Measurements from ENCODE around the gene CALCOCO1. TPM values are rescaled to one million over a fixed set of nuclear protein-coding genes. Genes with fewer than 3 reads are reported as not detected.

The CALCOCO1 gene
- total RNA-seq, 4 donors from 2014 or later = 29.5 to 159 (median 52.2) TPM

GRCh38 chr12:53748072-53748840, 21.0 kb upstream of the CALCOCO1 start:
- Histone ChIP-seq H3K36me3 (no peaks in the 10 kb centered on the region), H3K27ac (no peak overlapping the region), H3K9me3 (no peaks in the 10 kb centered on the region), H3K4me3 (no peak overlapping the region), H3K4me1 (peaks cover 13 to 28% (median 16%) of the 10 kb centered on the region in 3 donors), H3K27me3 (peaks cover 0 to 93% (median 7%) of the 10 kb centered on the region in 4 donors)
- WGBS, 2 donors = 54 to 68% methylated on average over 10 to 14 of the region's 22 CpGs
- TF ChIP-seq POLR2A (IDR thresholded peaks at IDR 0.05) (no peak), CTCF (IDR thresholded peaks at IDR 0.05) (no peak)
- intact Hi-C loops (cut with DNase I) = loop anchor here (5.0 kb wide), 1 partner anchor 46 kb away; no protein-coding TSS in a partner anchor
- DNase-seq = no peak

- peaks cover 13 to 30% (median 17%) of the 10 kb centered on the region in 3 donors for H3K4me1 ChIP-seq
- no peak overlapping the region for H3K4me3 ChIP-seq
- H3K27ac ChIP-seq = no peak overlapping the region
- TF ChIP-seq CTCF (IDR thresholded peaks at IDR 0.05) (no peak), POLR2A (IDR thresholded peaks at IDR 0.05) (no peak)
- intact Hi-C loops (cut with DNase I) = loop anchor here (5.0 kb wide), 1 partner anchor 45 kb away; no protein-coding TSS in a partner anchor
- WGBS, 2 donors = 14 to 35% methylated on average over 2 to 4 of the region's 5 CpGs
- H3K9me3 ChIP-seq = no peaks in the 10 kb centered on the region
- no peak for DNase-seq
- H3K36me3 ChIP-seq = no peaks in the 10 kb centered on the region
- H3K27me3 ChIP-seq = peaks cover 0 to 93% (median 7%) of the 10 kb centered on the region in 4 donors
Observed at GRCh38 chr12:53747095-53747494, 19.8 kb upstream of the CALCOCO1 start.

- Histone ChIP-seq H3K4me3 (no peak overlapping the region), H3K4me1 (peaks cover 9 to 25% (median 13%) of the 10 kb centered on the region in 3 donors), H3K27ac (no peak overlapping the region), H3K9me3 (no peaks in the 10 kb centered on the region), H3K27me3 (peaks cover 0 to 93% (median 7%) of the 10 kb centered on the region in 4 donors), H3K36me3 (no peaks in the 10 kb centered on the region)
- TF ChIP-seq POLR2A (IDR thresholded peaks at IDR 0.05) (no peak), CTCF (IDR thresholded peaks at IDR 0.05) (peak; percentile 99 to 100 (median 100))
- 0 to 3% methylated on average over 5 to 14 of the region's 20 CpGs for WGBS, 2 donors
- intact Hi-C loops (cut with DNase I) = loop anchor here (5.0 kb wide), 1 partner anchor 44 kb away; no protein-coding TSS in a partner anchor
- peak; percentile 46 for DNase-seq
Observed at GRCh38 chr12:53746592-53747092, 19.4 kb upstream of the CALCOCO1 start.

- peaks cover 0 to 93% (median 9%) of the 10 kb centered on the region in 4 donors for H3K27me3 ChIP-seq
- no peaks in the 10 kb centered on the region for H3K9me3 ChIP-seq
- H3K4me1 ChIP-seq = peaks cover 0 to 16% (median 8%) of the 10 kb centered on the region in 3 donors
- 69 to 70% methylated on average over 6 of the region's 6 CpGs for WGBS, 2 donors
- no peak overlapping the region for H3K27ac ChIP-seq
- no peaks in the 10 kb centered on the region for H3K36me3 ChIP-seq
- TF ChIP-seq CTCF (IDR thresholded peaks at IDR 0.05) (no peak), POLR2A (IDR thresholded peaks at IDR 0.05) (no peak)
- intact Hi-C loops (cut with DNase I) = loop anchor here (5.0 kb wide), 1 partner anchor 42 kb away; no protein-coding TSS in a partner anchor
- H3K4me3 ChIP-seq = no peak overlapping the region
- no peak for DNase-seq
Observed at GRCh38 chr12:53744751-53745150, 17.5 kb upstream of the CALCOCO1 start.

- DNase-seq = no peak
- intact Hi-C loops (cut with DNase I) = no loop called here
- Histone ChIP-seq H3K9me3 (no peaks in the 10 kb centered on the region), H3K4me3 (no peak overlapping the region), H3K36me3 (no peaks in the 10 kb centered on the region), H3K27me3 (peaks cover 0 to 93% (median 14%) of the 10 kb centered on the region in 4 donors), H3K4me1 (peaks cover 0 to 23% (median 15%) of the 10 kb centered on the region in 3 donors), H3K27ac (no peak overlapping the region)
- no peak for TF ChIP-seq CTCF (IDR thresholded peaks at IDR 0.05)
- TF ChIP-seq POLR2A (IDR thresholded peaks at IDR 0.05) = no peak
- 78 to 100% methylated on average over 1 of the region's 1 CpG for WGBS, 2 donors
Observed at GRCh38 chr12:53744130-53744441, 16.8 kb upstream of the CALCOCO1 start.
